Panc1 (cell line): ENCODE measurements around the gene ZDHHC11B.
"Not testable (repeated sequence)": the region's sequence is repeated elsewhere in the genome, so short reads cannot be mapped to it uniquely, and the experiment has no call there.

Experiments used
- CTCF ChIP-seq: fragments of 450-650 bp; IDR thresholded peaks from 2 replicates; pipeline ENCODE4 v1.5.1; 2017; ENCODE audit warnings: mild to moderate bottlenecking
- POLR2AphosphoS5 ChIP-seq: IDR thresholded peaks from 2 replicates; pipeline ENCODE4 v1.6.1; 2012; ENCODE audit warnings: mild to moderate bottlenecking, low read depth, low read length, moderate library complexity
- REST ChIP-seq, 2 experiments: IDR thresholded peaks; 2 replicates each; pipeline ENCODE4 v1.6.1; 2011 to 2012; ENCODE audit warnings: low read depth in 2 of 2, control low read depth in 1 of 2, low read length in 1 of 2, mild to moderate bottlenecking in 1 of 2, moderate library complexity in 1 of 2; ENCODE audit not compliant: insufficient read depth in 1 of 2
- SIN3A ChIP-seq: IDR thresholded peaks from 2 replicates; pipeline ENCODE4 v1.6.1; 2012; ENCODE audit warnings: low read depth, mild to moderate bottlenecking, low read length, moderate library complexity, borderline replicate concordance; ENCODE audit not compliant: insufficient read depth
- TCF7L2 ChIP-seq: IDR thresholded peaks from 2 replicates; pipeline ENCODE4 v1.6.1; 2011; ENCODE audit warnings: mild to moderate bottlenecking, low read depth, low read length, inconsistent platforms

- not testable (repeated sequence) for TF ChIP-seq CTCF; REST (IDR thresholded peaks at IDR 0.05; ENCODE audit: insufficient read depth in 1 of 2, low read depth in 2 of 2, low read length in 1 of 2); SIN3A; POLR2AphosphoS5; TCF7L2
Measured at GRCh38 chr5:748011-748980, 36.2 kb downstream of the ZDHHC11B start.
